ENCODE measurements around the gene LIG1. TPM values are rescaled to one million over a fixed set of nuclear protein-coding genes. Genes with fewer than 3 reads are reported as not detected.

Gene LIG1
- total RNA-seq, 4 donors from 2014 or later, result 3.7 to 9.2 (median 7.1) TPM

- no peaks in the 10 kb centered on the region for H3K36me3 ChIP-seq
- H3K4me1 ChIP-seq, result no peaks in the 10 kb centered on the region
- H3K9me3 ChIP-seq, result no peaks in the 10 kb centered on the region
- H3K27ac ChIP-seq, result no peak overlapping the region
- no peak for ATAC-seq
- peaks cover 0 to 5% (median 0%) of the 10 kb centered on the region in 3 donors for H3K27me3 ChIP-seq
- H3K4me3 ChIP-seq, result no peak overlapping the region
- in situ Hi-C loops (cut with MboI; ENCODE audit: low sequenced_read_pairs in 4 of 4) (no loop called here), intact Hi-C loops (cut with DNase I; ENCODE audit: low total_unique reads) (no loop called here)
- DNase-seq, result no peak
- no peak for TF ChIP-seq POLR2A (IDR thresholded peaks at IDR 0.05)
- TF ChIP-seq, protein P1, sequence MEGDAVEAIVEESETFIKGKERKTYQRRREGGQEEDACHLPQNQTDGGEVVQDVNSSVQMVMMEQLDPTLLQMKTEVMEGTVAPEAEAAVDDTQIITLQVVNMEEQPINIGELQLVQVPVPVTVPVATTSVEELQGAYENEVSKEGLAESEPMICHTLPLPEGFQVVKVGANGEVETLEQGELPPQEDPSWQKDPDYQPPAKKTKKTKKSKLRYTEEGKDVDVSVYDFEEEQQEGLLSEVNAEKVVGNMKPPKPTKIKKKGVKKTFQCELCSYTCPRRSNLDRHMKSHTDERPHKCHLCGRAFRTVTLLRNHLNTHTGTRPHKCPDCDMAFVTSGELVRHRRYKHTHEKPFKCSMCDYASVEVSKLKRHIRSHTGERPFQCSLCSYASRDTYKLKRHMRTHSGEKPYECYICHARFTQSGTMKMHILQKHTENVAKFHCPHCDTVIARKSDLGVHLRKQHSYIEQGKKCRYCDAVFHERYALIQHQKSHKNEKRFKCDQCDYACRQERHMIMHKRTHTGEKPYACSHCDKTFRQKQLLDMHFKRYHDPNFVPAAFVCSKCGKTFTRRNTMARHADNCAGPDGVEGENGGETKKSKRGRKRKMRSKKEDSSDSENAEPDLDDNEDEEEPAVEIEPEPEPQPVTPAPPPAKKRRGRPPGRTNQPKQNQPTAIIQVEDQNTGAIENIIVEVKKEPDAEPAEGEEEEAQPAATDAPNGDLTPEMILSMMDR (IDR thresholded peaks at IDR 0.05 in 4 of 5, conservative IDR thresholded peaks at IDR 0.05 in 1 of 5), result no peak
Measured at GRCh38 chr19:48196933-48197665, 27.0 kb upstream of the LIG1 start.

GRCh38 chr19:48196321-48196763, 26.2 kb upstream of the LIG1 start:
- H3K27ac ChIP-seq, result no peak overlapping the region
- no peaks in the 10 kb centered on the region for H3K4me1 ChIP-seq
- intact Hi-C loops (cut with DNase I; ENCODE audit: low total_unique reads), result no loop called here
- DNase-seq (no peak), ATAC-seq (no peak)
- no peaks in the 10 kb centered on the region for H3K9me3 ChIP-seq
- in situ Hi-C loops (cut with MboI; ENCODE audit: low sequenced_read_pairs in 4 of 4), result no loop called here
- H3K4me3 ChIP-seq, result no peak overlapping the region
- no peaks in the 10 kb centered on the region for H3K36me3 ChIP-seq
- H3K27me3 ChIP-seq, result peaks cover 0 to 5% (median 0%) of the 10 kb centered on the region in 3 donors
- no peak for TF ChIP-seq POLR2A (IDR thresholded peaks at IDR 0.05)
- TF ChIP-seq, protein P1 (IDR thresholded peaks at IDR 0.05 in 4 of 5, conservative IDR thresholded peaks at IDR 0.05 in 1 of 5), result no peak

DNA sequence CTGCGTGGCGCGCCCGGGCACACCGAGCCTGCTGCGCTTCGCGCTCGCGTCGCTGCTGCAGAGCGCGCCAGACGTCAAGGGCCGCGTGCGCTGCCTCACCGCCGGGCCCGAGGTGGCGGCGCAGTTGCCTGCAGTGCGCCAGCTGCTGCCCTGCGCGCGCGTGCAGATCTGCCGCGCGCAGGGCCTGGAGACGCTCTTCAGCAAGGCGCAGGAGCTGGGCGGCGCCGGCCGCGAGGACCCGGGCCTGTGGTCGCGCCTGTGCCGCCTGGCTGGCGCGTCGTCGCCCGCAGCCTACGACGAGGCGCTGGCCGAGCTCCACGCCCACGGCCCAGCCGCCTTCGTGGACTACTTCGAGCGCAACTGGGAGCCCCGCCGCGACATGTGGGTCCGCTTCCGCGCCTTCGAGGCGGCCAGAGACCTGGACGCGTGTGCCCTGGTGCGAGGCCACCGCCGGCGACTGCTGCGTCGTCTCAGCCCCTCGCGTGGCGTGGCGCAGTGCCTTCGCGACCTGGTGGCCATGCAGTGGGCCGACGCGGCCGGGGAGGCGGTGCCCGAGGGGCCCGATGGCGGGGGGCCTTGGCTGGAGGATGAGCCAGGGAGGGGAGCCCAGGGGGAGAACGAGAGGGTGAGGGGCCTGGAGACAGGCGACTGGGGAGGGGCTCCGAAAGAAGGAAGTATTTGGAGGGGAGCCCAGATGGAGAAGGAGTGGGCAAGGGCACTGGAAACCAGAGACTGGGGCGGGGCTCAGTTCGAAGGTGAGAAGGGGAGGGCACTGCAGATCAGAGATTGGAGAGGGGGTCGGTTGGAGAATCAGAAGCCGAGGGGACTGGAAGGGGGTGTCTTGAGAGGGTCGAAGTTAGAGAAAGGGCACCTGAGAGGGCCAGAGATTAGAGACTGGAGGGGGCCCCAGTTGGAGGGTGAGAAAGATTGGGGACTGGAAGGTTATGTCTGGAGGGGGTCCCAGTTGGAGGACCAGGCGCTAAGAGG, 25.0 kb upstream of the LIG1 start:
- peaks cover 0 to 5% (median 0%) of the 10 kb centered on the region in 3 donors for H3K27me3 ChIP-seq
- no peaks in the 10 kb centered on the region for H3K36me3 ChIP-seq
- intact Hi-C loops (cut with DNase I; ENCODE audit: low total_unique reads), result no loop called here
- H3K4me1 ChIP-seq, result no peaks in the 10 kb centered on the region
- in situ Hi-C loops (cut with MboI; ENCODE audit: low sequenced_read_pairs in 4 of 4), result no loop called here
- H3K4me3 ChIP-seq, result no peak overlapping the region
- ATAC-seq (no peak), DNase-seq (no peak)
- TF ChIP-seq, protein P1 (IDR thresholded peaks at IDR 0.05 in 4 of 5, conservative IDR thresholded peaks at IDR 0.05 in 1 of 5), result no peak
- no peak for TF ChIP-seq POLR2A (IDR thresholded peaks at IDR 0.05)
- no peaks in the 10 kb centered on the region for H3K9me3 ChIP-seq
- no peak overlapping the region for H3K27ac ChIP-seq

- in situ Hi-C loops (cut with MboI; ENCODE audit: low sequenced_read_pairs in 4 of 4), result no loop called here
Measured at GRCh38 chr19:48194041-48194843, 24.1 kb upstream of the LIG1 start.

More at GRCh38 chr19:48194041-48194843, 24.1 kb upstream of the LIG1 start:
- DNase-seq (no peak), ATAC-seq (no peak)
- no peak overlapping the region for H3K27ac ChIP-seq
- peaks cover 0 to 5% (median 0%) of the 10 kb centered on the region in 3 donors for H3K27me3 ChIP-seq
- H3K4me3 ChIP-seq, result no peak overlapping the region
- no peaks in the 10 kb centered on the region for H3K9me3 ChIP-seq
- TF ChIP-seq, protein P1 (IDR thresholded peaks at IDR 0.05 in 4 of 5, conservative IDR thresholded peaks at IDR 0.05 in 1 of 5), result peak in 2 of 5 experiments; percentile 26 to 32
- no peak for TF ChIP-seq POLR2A (IDR thresholded peaks at IDR 0.05)
- H3K4me1 ChIP-seq, result no peaks in the 10 kb centered on the region
- H3K36me3 ChIP-seq, result no peaks in the 10 kb centered on the region
- intact Hi-C loops (cut with DNase I; ENCODE audit: low total_unique reads), result no loop called here
